Loucy (cell line): ENCODE measurements around the gene GAS2L1.

Source experiments
- H2AFZ ChIP-seq: fragments of 200-600 bp; sonication (generic); 2 replicates; pipeline ENCODE4 v1.6.0; 2016; ENCODE audit warnings: antibody characterized with exemption, mild to moderate bottlenecking, low read length, moderate library complexity
- H3F3A ChIP-seq: fragments of 200-600 bp; 2 replicates; pipeline ENCODE4 v1.6.0; 2016; ENCODE audit warnings: antibody characterized with exemption, low read depth, mild to moderate bottlenecking
- H3K27me3 ChIP-seq: fragments of 200-600 bp; sonication (generic); 2 replicates; pipeline ENCODE4 v1.6.1; 2014; ENCODE audit warnings: low read length, mild to moderate bottlenecking; ENCODE audit not compliant: insufficient read depth, poor library complexity, severe bottlenecking
- H3K36me3 ChIP-seq: fragments of 200-600 bp; sonication (generic); 2 replicates; pipeline ENCODE4 v1.6.1; 2016; ENCODE audit warnings: low read length; ENCODE audit not compliant: insufficient read depth
- H3K4me1 ChIP-seq: fragments of 200-600 bp; sonication (generic); 2 replicates; pipeline ENCODE4 v1.5.1; 2014; ENCODE audit warnings: low read length, mild to moderate bottlenecking; ENCODE audit not compliant: insufficient read depth, poor library complexity, severe bottlenecking
- H3K4me2 ChIP-seq: fragments of 200-600 bp; sonication (generic); 2 replicates; pipeline ENCODE4 v1.6.0; 2014; ENCODE audit warnings: antibody characterized with exemption, low read length, low read depth, mild to moderate bottlenecking; ENCODE audit not compliant: poor library complexity, severe bottlenecking
- H3K4me3 ChIP-seq: fragments of 200-600 bp; sonication (generic); 2 replicates; pipeline ENCODE4 v1.5.1; 2014; ENCODE audit warnings: low read length, mild to moderate bottlenecking, mixed read lengths; ENCODE audit not compliant: poor library complexity, severe bottlenecking
- H3K79me2 ChIP-seq: fragments of 200-600 bp; sonication (generic); 2 replicates; pipeline ENCODE4 v1.6.1; 2014; ENCODE audit warnings: low read length; ENCODE audit not compliant: insufficient read depth
- H3K9ac ChIP-seq: fragments of 200-600 bp; sonication (generic); 2 replicates; pipeline ENCODE4 v1.6.0; 2014; ENCODE audit warnings: mild to moderate bottlenecking, low read depth, low read length, moderate library complexity; ENCODE audit not compliant: poor library complexity, severe bottlenecking
- H3K9me2 ChIP-seq: fragments of 200-600 bp; sonication (generic); replicated peaks from 2 replicates; pipeline ENCODE4 v1.6.1; 2016; ENCODE audit warnings: low read depth, low read length, mixed read lengths
- H3K9me3 ChIP-seq: fragments of 200-600 bp; sonication (generic); 2 replicates; pipeline ENCODE4 v1.6.1; 2014; ENCODE audit warnings: mild to moderate bottlenecking, antibody characterized with exemption, low read length, low read depth; ENCODE audit not compliant: insufficient read depth
- H4K20me1 ChIP-seq: fragments of 200-600 bp; sonication (generic); 2 replicates; pipeline ENCODE4 v1.6.0; 2014; ENCODE audit warnings: antibody characterized with exemption, low read length, mild to moderate bottlenecking; ENCODE audit not compliant: insufficient read depth, poor library complexity, severe bottlenecking
- CTCF ChIP-seq: fragments of 200-600 bp; sonication (generic); conservative IDR thresholded peaks from 2 replicates; pipeline ENCODE4 v1.5.1; 2014; ENCODE audit warnings: mild to moderate bottlenecking, antibody characterized with exemption, low read length
- EZH2phosphoT487 ChIP-seq: fragments of 200-600 bp; IDR thresholded peaks from 2 replicates; pipeline ENCODE4 v1.6.1; 2018; ENCODE audit warnings: antibody characterized with exemption, mild to moderate bottlenecking, moderate library complexity, borderline replicate concordance

GAS2L1 gene

GRCh38 chr22:29310863-29311339 lies 4.5 kb downstream of the GAS2L1 start:
- Histone ChIP-seq H3F3A (no peaks in the 10 kb centered on the region; the same call in 1 of the 2 replicates), H3K4me2 (no peak overlapping the region)
- TF ChIP-seq CTCF (no peak), EZH2phosphoT487 (no peak)

GRCh38 chr22:29311464-29312217 lies 5.2 kb downstream of the GAS2L1 start:
- Histone ChIP-seq H3F3A (no peaks in the 10 kb centered on the region; the same call in 1 of the 2 replicates), H3K4me1 (peaks cover 24% of the 10 kb centered on the region), H2AFZ (no peak overlapping the region), H3K9me3 (no peaks in the 10 kb centered on the region), H3K79me2 (no peaks in the 10 kb centered on the region), H3K4me3 (no peak overlapping the region), H3K36me3 (no peaks in the 10 kb centered on the region), H3K9ac (no peak overlapping the region), H3K27me3 (no peaks in the 10 kb centered on the region), H3K9me2 (no peaks in the 10 kb centered on the region), H4K20me1 (no peaks in the 10 kb centered on the region), H3K4me2 (no peak overlapping the region)
- no peak for TF ChIP-seq EZH2phosphoT487
- no peak for TF ChIP-seq CTCF

More at GRCh38 chr22:29310863-29311339, 4.5 kb downstream of the GAS2L1 start:
- Histone ChIP-seq H3K27me3 (no peaks in the 10 kb centered on the region), H3K9me3 (no peaks in the 10 kb centered on the region), H3K4me1 (peaks cover 29% of the 10 kb centered on the region), H3K9me2 (no peaks in the 10 kb centered on the region), H2AFZ (no peak overlapping the region), H4K20me1 (no peaks in the 10 kb centered on the region), H3K9ac (no peak overlapping the region), H3K4me3 (no peak overlapping the region), H3K36me3 (no peaks in the 10 kb centered on the region), H3K79me2 (no peaks in the 10 kb centered on the region)

GRCh38 chr22:29312218-29313125 lies 6.0 kb downstream of the GAS2L1 start:
- H3K36me3 ChIP-seq, result no peaks in the 10 kb centered on the region
- H3K9ac ChIP-seq, result no peak overlapping the region
- peaks cover 20% of the 10 kb centered on the region for H3K4me1 ChIP-seq
- no peaks in the 10 kb centered on the region; the same call in 1 of the 2 replicates for H3F3A ChIP-seq
- no peaks in the 10 kb centered on the region for H3K9me2 ChIP-seq
- TF ChIP-seq CTCF (no peak), EZH2phosphoT487 (no peak)
- no peaks in the 10 kb centered on the region for H3K27me3 ChIP-seq
- H3K79me2 ChIP-seq, result no peaks in the 10 kb centered on the region
- H3K4me3 ChIP-seq, result no peak overlapping the region
- H3K4me2 ChIP-seq, result no peak overlapping the region
- no peaks in the 10 kb centered on the region for H4K20me1 ChIP-seq
- no peak overlapping the region for H2AFZ ChIP-seq
- no peaks in the 10 kb centered on the region for H3K9me3 ChIP-seq
